Measurements from ENCODE around the gene HGF.

Gene HGF

DNA sequence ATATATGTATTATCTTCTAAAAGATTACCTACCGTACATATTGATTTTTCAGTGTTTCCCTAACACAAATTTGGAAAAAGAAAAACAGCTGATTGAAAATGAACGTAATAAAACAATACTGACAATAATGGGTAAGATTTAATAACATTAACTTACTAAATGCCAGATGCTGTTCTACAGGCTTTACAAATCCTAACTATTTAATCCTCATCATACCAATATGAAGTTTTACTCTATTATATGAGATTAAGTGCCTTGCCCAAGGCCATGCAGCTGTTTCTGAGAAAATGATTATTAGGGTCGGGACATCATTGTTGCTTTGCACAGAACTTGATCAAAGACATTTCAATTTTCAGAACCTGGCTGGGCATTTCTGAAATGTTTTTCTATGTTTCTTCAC lies 104.6 kb downstream of the HGF start:
- TF ChIP-seq GATA2 (IDR thresholded peaks at IDR 0.05; ENCODE audit: low read depth, low read length) (no peak), GATA3 (IDR thresholded peaks at IDR 0.05; ENCODE audit: low read depth, low read length) (no peak)

DNA sequence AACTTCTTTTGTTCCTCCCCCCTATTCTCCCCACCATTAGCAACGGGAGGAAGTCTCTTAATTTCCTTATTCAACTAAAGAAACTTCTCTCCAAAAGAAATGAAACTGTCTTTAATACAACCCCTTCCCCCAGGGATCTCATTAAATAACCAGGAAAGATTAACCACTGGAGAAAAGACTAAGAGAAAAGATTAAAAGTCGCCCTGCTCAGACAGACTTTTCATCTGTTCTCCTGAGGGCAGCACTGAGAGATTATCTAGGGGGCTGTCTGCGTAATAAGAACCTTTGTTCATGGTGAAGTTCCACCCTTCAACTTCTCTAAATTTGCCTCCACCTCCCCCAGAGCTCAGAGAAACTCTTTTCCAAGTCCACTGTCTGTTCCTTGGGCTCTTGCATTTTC lies 105.5 kb downstream of the HGF start:
- TF ChIP-seq GATA3 (IDR thresholded peaks at IDR 0.05; ENCODE audit: low read depth, low read length) (no peak), GATA2 (IDR thresholded peaks at IDR 0.05; ENCODE audit: low read depth, low read length) (no peak)

DNA sequence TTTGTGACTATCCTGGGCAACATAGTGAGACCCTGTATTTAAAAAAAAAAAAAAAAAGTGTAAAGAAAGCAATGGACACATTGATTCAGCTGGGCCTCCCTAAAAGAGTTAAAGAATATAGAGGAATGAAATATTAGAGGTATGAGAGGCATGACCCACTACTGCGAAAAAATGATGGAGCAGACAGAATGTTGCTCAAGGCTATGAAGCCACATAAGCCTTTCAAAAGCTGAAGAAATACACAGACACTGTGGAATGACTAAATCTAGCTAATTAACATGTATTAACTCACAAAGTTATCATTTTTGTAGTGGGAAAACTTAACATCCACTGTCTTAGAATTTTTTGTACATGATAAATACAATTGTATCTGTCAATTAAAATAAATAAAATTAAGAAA lies 107.3 kb downstream of the HGF start:
- no peak for TF ChIP-seq GATA3 (IDR thresholded peaks at IDR 0.05; ENCODE audit: low read depth, low read length)
- TF ChIP-seq GATA2 (IDR thresholded peaks at IDR 0.05; ENCODE audit: low read depth, low read length) = no peak

DNA sequence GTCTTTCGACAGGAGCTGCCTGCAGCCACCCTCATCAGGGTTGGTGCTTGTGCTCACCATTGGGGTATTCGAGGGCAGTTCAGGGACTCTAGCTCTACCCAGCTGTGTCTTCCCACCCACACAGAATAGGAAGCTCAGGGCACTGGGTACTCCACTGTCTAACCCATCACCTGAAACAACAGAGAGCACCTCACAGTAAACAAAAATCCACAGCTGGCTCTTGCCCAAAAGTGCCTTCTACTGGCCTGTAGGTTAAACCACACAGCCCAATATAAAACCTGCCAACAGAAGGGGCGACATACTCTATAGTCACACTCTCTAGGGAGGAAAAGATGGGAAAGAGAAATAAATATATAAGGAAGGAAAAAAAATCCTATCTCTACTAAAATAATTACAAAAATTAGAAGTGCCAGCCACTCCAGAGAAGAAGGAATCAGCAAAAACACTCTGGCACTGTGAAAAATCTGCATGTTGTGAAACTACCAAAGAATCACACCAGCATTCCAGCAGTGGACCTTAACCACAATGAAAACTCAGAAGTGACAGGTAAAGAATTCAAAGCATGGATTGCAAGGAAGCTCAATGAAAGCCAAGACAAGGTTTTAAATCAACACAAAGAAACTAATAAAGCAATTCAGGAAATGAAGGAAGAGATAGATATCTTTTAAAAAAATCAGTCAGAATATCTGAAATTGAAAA lies 110.0 kb downstream of the HGF start:
- no peak for TF ChIP-seq GATA3 (IDR thresholded peaks at IDR 0.05; ENCODE audit: low read depth, low read length)
- TF ChIP-seq GATA2 (IDR thresholded peaks at IDR 0.05; ENCODE audit: low read depth, low read length) = no peak

DNA sequence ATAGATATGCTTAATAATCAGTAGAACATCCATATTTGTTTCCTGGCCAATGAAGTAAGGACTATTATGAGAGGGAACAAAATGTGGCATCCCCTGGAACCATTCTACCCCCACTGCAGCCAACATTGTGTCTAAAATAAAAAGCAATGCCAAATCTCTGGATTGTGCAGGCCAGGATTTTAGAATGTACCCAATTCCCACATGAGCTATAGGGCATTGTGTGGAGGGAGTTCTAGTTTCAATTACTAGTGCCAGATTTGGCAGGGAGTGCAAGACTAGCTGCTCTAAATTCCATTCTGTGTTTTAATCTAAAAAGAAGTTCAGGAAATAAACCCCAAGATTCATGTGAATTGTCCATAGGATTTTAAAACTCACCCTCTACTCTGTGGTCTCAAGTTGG lies 112.3 kb downstream of the HGF start:
- TF ChIP-seq GATA2 (IDR thresholded peaks at IDR 0.05; ENCODE audit: low read depth, low read length) = no peak
- no peak for TF ChIP-seq GATA3 (IDR thresholded peaks at IDR 0.05; ENCODE audit: low read depth, low read length)

DNA sequence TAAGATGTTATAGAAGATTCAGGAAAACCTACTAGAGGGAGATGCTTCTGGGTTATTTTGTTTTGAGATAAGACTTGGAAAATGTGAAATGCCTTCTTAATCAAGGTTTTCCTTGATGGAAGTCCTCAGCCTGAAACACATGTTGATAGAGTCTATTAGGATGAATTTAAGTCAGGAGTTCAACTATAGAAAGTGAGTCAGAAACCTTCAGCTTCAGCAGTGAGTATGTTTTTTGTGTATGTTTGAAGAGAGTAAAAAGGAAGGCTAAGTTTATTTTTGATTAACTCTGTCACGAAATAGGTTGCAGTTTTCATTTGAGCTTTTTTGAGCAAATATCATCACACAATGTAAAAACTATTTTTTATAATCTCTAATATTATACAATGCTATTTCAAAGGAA lies 114.6 kb downstream of the HGF start:
- TF ChIP-seq GATA3 (IDR thresholded peaks at IDR 0.05; ENCODE audit: low read depth, low read length) (no peak), GATA2 (IDR thresholded peaks at IDR 0.05; ENCODE audit: low read depth, low read length) (no peak)

DNA sequence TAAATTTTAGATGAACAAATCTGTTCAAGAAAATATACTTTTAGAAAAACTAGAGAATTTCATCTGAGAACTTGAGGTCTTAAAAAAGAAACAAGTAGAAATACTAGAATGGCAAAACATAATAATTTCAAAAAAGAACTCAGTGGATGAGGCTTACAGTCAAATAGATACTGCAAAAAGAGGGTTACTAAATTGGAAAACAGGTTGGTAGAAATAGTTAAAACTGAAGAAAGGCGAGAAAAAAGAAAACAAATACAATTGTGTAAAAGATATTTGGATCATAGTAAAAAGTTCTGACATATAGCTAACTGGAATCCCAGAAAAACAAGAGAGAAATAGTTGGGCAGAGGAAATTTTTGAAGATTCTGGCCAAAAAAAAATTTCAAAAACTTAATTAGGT lies 117.6 kb downstream of the HGF start:
- no peak for TF ChIP-seq GATA2 (IDR thresholded peaks at IDR 0.05; ENCODE audit: low read depth, low read length)
- TF ChIP-seq GATA3 (IDR thresholded peaks at IDR 0.05; ENCODE audit: low read depth, low read length) = no peak

Data from SH-SY5Y (cell line).